ENCODE measurements around the gene CTNNB1.

- TF ChIP-seq CTCF (optimal IDR thresholded peaks at IDR 0.05 in 1 of 3, IDR thresholded peaks at IDR 0.05 in 1 of 3, conservative IDR thresholded peaks at IDR 0.05 in 1 of 3; ENCODE audit: extremely low read depth in 1 of 3, insufficient read depth in 2 of 3, low read length in 3 of 3) = no peak
- TF ChIP-seq EZH2 (IDR thresholded peaks at IDR 0.05; ENCODE audit: low read length) = no peak
Observed at GRCh38 chr3:41265011-41265545, 65.8 kb downstream of the CTNNB1 start.

Measured in keratinocyte (primary cell).